Stomach (tissue), 9 donors: ENCODE results near the gene RPS2. TPM values are rescaled to one million over a fixed set of nuclear protein-coding genes. Genes with fewer than 3 reads are reported as not detected.

Experiments used
- DNase-seq, 2 donors: peaks; one replicate each; pipeline versions ENCODE4 v3.0.0 to v3.0.0-alpha.2; 2013 to 2019
- H3K27ac ChIP-seq, 5 donors: fragments of 200-600 bp in 4 of 5; sonication (generic) in 4 of 5; one replicate each; pipeline ENCODE4 v1.5.1; 2013 to 2019; ENCODE audit warnings: mild to moderate bottlenecking in 1 of 5, moderate library complexity in 1 of 5
- H3K27me3 ChIP-seq, 3 donors: fragments of 200-600 bp; sonication (generic); one replicate each; pipeline ENCODE4 v1.5.1; 2017 to 2019; ENCODE audit warnings: mixed run types in 1 of 3
- H3K36me3 ChIP-seq, 4 donors: fragments of 200-600 bp; sonication (generic); 1 replicate in 3 of 4; 2 replicates in 1 of 4; pipeline ENCODE4 v1.5.1; 2016 to 2019
- H3K4me1 ChIP-seq, 4 donors: fragments of 200-600 bp; sonication (generic); one replicate each; pipeline ENCODE4 v1.5.1; 2016 to 2019
- H3K4me3 ChIP-seq, 4 donors: fragments of 200-600 bp; sonication (generic) in 3 of 4; one replicate each; pipeline ENCODE4 v1.5.1; 2016 to 2019; ENCODE audit warnings: mild to moderate bottlenecking in 1 of 4
- H3K9me3 ChIP-seq, 4 donors: fragments of 200-600 bp; sonication (generic); one replicate each; pipeline ENCODE4 v1.5.1; 2016 to 2019
- CTCF ChIP-seq, 7 experiments: fragments of 450-650 bp in 4 of 7; fragments of 200-600 bp in 3 of 7; sonication (generic) in 3 of 7; IDR thresholded peaks; one replicate each; pipeline ENCODE4 v1.5.1; 2016 to 2019; ENCODE audit warnings: antibody characterized with exemption in 7 of 7, control low read depth in 2 of 7, mild to moderate bottlenecking in 1 of 7
- EP300 ChIP-seq: sonication (generic); formaldehyde crosslinking; IDR thresholded peaks from one replicate; pipeline ENCODE4 v1.6.1; 2017; ENCODE audit warnings: antibody characterized with exemption
- POLR2A ChIP-seq, 4 donors: fragments of 450-650 bp; IDR thresholded peaks; one replicate each; pipeline ENCODE4 v1.6.1; 2016; ENCODE audit warnings: antibody characterized with exemption in 4 of 4, control low read depth in 2 of 4, mild to moderate bottlenecking in 1 of 4, moderate library complexity in 1 of 4
- POLR2AphosphoS5 ChIP-seq, 3 donors: sonication (generic); formaldehyde crosslinking; IDR thresholded peaks; one replicate each; pipeline ENCODE4 v1.6.1; 2016; ENCODE audit warnings: antibody characterized with exemption in 3 of 3
- WGBS, 5 donors: extraction: QIAGEN DNeasy Blood & Tissue Kit in 3 of 5; methylation state at CpG; one replicate each; pipeline versions ENCODE4 v1.1.5 to v1.1.7; 2013 to 2018; 5-methylcytosine and 5-hydroxymethylcytosine counted together
- intact Hi-C: fragments of 100-400 bp; cut with DNase I; formaldehyde crosslinking; loops from one replicate; pipeline ENCODE4 v1.15.1; 2023; ENCODE audit warnings: low total_unique reads
- polyA plus RNA-seq, 3 donors: library from polyadenylated mRNA; stranded (reverse); fragments of 200-250 nt; gene quantifications; one replicate each; pipeline ENCODE4 v1.2.3, GENCODE V29; 2013
- total RNA-seq, 5 donors: library from RNA; depleted of rRNA; stranded (reverse); fragments of >200 nt; gene quantifications; one replicate each; pipeline versions ENCODE4 v1.1.0 to v1.2.3, GENCODE V29; 2014 to 2016
- donor health status: healthy with polysubstance abuse.
- donor health status: Bipolar disorder and iron deficiency.
- donor health status: healthy.

The RPS2 gene
- total and polyA plus RNA-seq, 8 donors: 997 to 4,842 (median 2,511) TPM

DNA sequence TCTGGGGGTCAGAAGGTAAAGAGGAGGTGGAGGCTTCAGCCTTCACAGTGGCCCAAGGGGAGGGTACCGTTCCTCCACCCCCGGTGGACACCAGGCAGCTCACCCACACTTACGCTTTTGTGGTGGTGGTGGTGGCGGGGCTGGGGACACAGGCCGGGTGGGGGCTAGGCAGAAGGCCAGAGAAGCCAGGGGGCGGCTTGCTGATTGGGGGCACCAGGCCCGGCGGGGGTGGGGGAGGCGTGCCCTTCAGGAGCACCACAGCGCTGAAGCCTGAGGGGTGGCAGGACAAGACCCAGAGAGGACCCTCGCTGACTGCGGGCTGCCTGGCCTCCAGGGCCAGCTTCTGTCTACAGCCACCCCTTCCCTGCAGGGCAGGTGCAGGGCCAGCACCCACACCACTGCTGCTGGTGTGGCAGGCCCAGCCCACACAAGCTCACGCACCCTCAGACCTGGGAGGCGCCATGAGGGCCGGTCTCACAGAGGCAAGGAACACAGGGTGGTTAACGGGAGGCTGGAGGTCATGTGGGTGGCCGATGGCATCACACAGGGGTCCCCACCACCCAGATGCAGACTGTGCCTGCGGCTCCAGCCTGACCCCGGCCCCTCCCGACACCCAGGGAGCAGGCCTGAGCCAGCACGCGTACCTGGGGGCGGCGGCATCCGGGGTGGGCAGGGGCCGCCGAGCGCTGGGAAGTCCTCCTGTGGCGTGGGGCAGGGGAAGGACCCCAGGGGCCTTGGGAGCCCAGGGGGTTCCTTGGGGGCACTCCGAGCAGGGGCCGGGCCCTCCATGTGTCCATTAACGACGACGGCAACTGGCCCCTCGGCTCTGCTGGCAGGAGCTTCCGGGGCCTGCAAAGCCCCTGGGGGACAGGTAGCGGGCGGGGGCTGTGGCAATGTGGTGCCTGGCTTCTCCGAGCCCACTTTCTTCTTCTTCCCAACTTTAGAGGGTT lies 34.5 kb upstream of the RPS2 start:
- no peak for DNase-seq
- Histone ChIP-seq H3K27ac (no peak overlapping the region), H3K4me1 (peaks cover 4 to 14% (median 12%) of the 10 kb centered on the region in 4 donors), H3K4me3 (no peak overlapping the region), H3K36me3 (peaks cover 52 to 79% (median 70%) of the 10 kb centered on the region in 4 donors), H3K9me3 (no peaks in the 10 kb centered on the region), H3K27me3 (no peaks in the 10 kb centered on the region)
- no peak for TF ChIP-seq CTCF (IDR thresholded peaks at IDR 0.05)
- no peak for TF ChIP-seq EP300
- no peak for TF ChIP-seq POLR2A (IDR thresholded peaks at IDR 0.05)
- TF ChIP-seq POLR2AphosphoS5 (IDR thresholded peaks at IDR 0.05): no peak
- intact Hi-C loops: no loop called here
- WGBS, 5 donors: 93 to 95% (median 94%) methylated on average over 19 to 39 of the region's 39 CpGs

GRCh38 chr16:1998360-1998835 lies 33.8 kb upstream of the RPS2 start:
- 90 to 97% (median 91%) methylated on average over 20 to 27 of the region's 27 CpGs for WGBS, 5 donors
- Histone ChIP-seq H3K36me3 (peaks cover 52 to 76% (median 68%) of the 10 kb centered on the region in 4 donors), H3K27me3 (no peaks in the 10 kb centered on the region)

GRCh38 chr16:1997494-1998359 lies 33.1 kb upstream of the RPS2 start:
- peaks cover 0 to 5% (median 0%) of the 10 kb centered on the region in 3 donors for H3K27me3 ChIP-seq
- TF ChIP-seq POLR2AphosphoS5 (IDR thresholded peaks at IDR 0.05): no peak
- no peak for TF ChIP-seq POLR2A (IDR thresholded peaks at IDR 0.05)
- TF ChIP-seq CTCF (IDR thresholded peaks at IDR 0.05): no peak
- TF ChIP-seq EP300: no peak
- H3K9me3 ChIP-seq: no peaks in the 10 kb centered on the region
- no peak for DNase-seq
- H3K4me3 ChIP-seq: no peak overlapping the region
- H3K4me1 ChIP-seq: peaks cover 0 to 10% (median 2%) of the 10 kb centered on the region in 4 donors
- intact Hi-C loops: no loop called here
- peaks cover 51 to 70% (median 61%) of the 10 kb centered on the region in 4 donors for H3K36me3 ChIP-seq
- H3K27ac ChIP-seq: peak overlapping the region in 4 of 5 donors; percentile 9 to 53 (median 41)
- WGBS, 5 donors: 72 to 83% (median 79%) methylated on average over 22 to 26 of the region's 26 CpGs

More at GRCh38 chr16:1998360-1998835, 33.8 kb upstream of the RPS2 start:
- Histone ChIP-seq H3K9me3 (no peaks in the 10 kb centered on the region), H3K4me1 (peaks cover 0 to 6% (median 4%) of the 10 kb centered on the region in 4 donors), H3K4me3 (no peak overlapping the region), H3K27ac (peak overlapping the region in 1 of 5 donors; percentile 53)
- TF ChIP-seq POLR2AphosphoS5 (IDR thresholded peaks at IDR 0.05) (no peak), CTCF (IDR thresholded peaks at IDR 0.05) (no peak), POLR2A (IDR thresholded peaks at IDR 0.05) (no peak), EP300 (no peak)
- no peak for DNase-seq
- intact Hi-C loops: no loop called here

- WGBS, 5 donors: 13 to 59% (median 51%) methylated on average over 1 to 2 of the region's 2 CpGs
- Histone ChIP-seq H3K27ac (no peak overlapping the region), H3K4me3 (no peak overlapping the region), H3K9me3 (no peaks in the 10 kb centered on the region), H3K36me3 (peaks cover 12 to 30% (median 22%) of the 10 kb centered on the region in 4 donors), H3K4me1 (peaks cover 27 to 48% (median 41%) of the 10 kb centered on the region in 4 donors), H3K27me3 (peaks cover 7 to 45% (median 31%) of the 10 kb centered on the region in 3 donors)
- intact Hi-C loops: no loop called here
- TF ChIP-seq POLR2AphosphoS5 (IDR thresholded peaks at IDR 0.05): no peak
- no peak for TF ChIP-seq CTCF (IDR thresholded peaks at IDR 0.05)
- TF ChIP-seq EP300: no peak
- no peak for TF ChIP-seq POLR2A (IDR thresholded peaks at IDR 0.05)
- DNase-seq: no peak
Measured at GRCh38 chr16:1993731-1994131, 29.1 kb upstream of the RPS2 start.
